HG03442 (cell line): ENCODE results near the gene ADSS1.
"Not testable (repeated sequence)": the region's sequence is repeated elsewhere in the genome, so short reads cannot be mapped to it uniquely, and the experiment has no call there.

Source experiments
- ATAC-seq: cut with Tn5 transposase; IDR thresholded peaks from one replicate; pipeline ENCODE4 v1.9.1; 2021; ENCODE audit warnings: mild to moderate bottlenecking, moderate library complexity; ENCODE audit not compliant: unreplicated experiment

ADSS1 gene

DNA sequence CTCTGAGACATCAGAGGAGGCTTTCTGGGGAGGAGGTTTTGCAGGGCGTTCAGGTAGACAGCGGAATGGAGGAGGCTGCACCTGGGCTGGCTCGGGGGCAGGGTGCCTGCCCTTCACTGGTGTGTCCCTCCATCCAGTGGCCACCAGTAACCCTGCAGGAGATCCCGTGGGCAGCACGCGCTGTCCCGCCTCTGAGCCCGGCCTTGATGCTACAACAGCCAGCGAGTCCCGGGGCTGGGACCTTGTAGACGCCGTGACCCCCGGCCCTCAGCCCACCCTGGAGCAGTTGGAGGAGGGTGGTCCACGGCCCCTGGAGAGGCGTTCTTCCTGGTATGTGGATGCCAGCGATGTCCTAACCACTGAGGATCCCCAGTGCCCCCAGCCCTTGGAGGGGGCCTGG, 10.0 kb upstream of the ADSS1 start:
- no peak for ATAC-seq

DNA sequence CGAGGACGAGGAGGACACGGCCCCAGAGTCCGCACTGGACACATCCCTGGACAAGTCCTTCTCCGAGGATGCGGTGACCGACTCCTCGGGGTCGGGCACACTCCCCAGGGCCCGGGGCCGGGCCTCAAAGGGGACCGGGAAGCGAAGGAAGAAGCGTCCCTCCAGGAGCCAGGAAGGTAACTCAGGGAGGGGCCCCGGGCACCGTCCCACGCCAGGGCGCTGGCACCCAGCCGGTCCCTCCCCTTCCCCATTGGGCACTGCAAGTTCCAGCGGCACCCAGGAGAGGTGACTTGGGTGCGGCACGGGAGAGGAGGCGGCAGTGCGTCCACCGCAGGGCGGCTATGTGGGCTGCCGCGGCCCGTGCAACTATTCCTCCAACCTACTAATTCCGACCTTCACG, 9.3 kb upstream of the ADSS1 start:
- no peak for ATAC-seq

DNA sequence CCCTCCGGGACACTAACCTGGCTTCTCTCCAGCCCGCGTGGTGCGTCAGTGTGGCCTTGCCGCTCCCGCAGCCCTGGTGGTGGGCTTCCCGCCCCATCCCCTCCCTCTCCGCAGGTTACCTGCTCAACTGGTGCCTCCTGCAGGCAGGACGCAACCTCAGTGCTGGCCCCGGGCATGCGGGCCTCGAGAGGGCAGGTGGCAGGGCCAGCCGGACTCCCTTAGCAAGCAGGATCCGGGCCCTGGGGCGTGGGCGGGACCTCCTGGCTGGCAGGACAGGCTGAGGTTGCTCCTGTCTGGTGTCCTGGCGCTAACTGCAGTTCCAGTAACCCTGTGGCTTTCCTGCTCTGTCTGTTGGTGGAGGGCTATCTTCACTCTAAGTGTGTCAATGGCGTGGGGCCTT, 8.6 kb upstream of the ADSS1 start:
- ATAC-seq: no peak

DNA sequence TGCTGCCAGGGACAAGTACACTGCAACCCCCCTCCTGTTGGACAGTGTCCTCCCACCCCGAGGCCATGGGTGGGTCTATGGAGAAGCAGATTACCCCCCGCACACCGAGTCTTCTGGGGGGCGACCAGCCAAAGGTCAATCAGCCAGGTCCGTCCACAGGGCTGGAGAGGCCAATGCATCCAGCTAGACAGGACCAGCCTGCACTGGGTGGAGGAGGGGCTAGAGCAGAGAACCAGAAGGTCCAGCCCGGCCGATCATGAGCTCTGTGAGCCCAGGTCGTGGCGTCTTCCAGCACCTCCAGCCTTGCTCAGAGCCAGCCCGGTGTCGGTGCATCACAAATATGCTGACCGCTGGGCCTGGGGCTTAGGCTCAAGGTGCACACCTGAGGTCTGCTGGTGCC, 8.2 kb upstream of the ADSS1 start:
- ATAC-seq: no peak

DNA sequence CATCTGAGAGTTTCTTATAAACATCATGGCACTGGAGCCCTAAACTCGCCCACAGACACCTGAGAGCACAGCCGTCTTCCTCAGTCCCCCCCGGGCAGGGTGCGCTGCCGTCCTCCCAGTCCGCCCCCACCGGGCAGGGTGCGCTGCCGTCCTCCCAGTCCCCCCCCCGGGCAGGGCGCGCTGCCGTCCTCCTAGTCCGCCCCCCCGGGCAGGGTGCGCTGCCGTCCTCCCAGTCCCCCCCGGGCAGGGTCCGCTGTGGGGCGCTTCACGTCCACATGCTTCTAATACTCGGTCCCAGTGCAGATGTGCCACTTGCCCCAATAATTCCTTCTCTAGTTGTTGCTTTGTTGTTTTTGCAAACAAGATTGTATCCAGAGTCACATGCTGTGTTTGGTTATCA, 6.9 kb upstream of the ADSS1 start:
- no peak for ATAC-seq

DNA sequence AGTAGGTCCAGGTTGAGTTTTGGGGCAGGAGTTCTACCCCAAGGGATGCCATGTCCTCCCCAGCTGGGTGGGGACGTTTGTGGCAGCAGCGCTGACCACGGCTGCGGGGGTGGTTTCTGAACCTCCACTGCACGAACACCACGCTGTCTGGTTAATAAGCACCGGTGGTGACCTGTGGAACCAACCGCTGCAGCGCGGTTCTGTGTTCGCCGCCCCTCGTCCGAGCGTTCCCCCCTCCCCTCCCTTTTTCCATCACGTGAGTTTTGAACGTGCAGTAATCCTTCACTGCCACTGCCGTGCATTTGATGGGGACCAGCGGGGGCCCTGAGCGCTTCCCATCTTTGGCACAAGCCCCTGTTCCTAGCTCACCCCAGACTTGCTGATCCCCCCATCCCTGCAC, 6.4 kb upstream of the ADSS1 start:
- no peak for ATAC-seq

DNA sequence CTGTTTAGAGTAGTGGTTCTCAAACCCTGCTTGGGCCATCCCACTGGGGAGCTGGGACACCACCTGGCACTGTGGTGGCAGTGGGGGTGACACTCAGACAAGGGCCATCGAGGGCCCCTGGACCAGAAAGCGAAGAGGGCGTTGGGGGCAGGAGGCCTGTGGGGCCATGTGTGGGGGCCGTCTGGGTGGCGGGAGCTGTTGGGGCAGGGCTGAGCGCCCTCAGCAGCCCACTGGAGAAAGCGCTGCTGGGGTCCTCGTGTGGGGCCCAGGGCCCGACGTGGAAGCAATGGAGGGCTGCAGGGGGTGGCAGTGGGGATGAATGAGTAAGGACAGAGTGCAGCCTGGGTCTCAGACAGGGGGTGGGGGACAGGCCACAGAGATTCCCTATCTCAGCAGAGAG, 5.9 kb upstream of the ADSS1 start:
- no peak for ATAC-seq

DNA sequence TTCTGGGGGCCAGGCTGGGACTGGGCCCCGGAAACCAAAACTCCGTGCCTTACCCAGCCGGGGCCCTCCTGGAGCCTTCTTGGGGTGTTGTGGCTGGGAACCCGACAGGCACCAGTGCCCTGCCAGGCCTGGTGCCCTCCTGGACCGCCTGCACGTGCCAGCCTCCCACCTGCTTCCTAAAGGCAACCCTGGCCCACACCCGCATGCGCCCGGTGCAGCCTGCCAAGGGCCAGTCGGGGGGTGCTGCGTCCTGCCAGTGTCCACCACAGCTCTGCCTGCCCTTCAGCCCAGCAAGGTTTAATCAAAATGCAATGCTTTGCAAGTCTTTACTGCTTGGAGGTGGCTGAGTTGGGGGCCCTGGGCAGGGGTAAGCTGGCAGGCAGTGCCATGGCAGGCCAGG, 5.2 kb upstream of the ADSS1 start:
- no peak for ATAC-seq

DNA sequence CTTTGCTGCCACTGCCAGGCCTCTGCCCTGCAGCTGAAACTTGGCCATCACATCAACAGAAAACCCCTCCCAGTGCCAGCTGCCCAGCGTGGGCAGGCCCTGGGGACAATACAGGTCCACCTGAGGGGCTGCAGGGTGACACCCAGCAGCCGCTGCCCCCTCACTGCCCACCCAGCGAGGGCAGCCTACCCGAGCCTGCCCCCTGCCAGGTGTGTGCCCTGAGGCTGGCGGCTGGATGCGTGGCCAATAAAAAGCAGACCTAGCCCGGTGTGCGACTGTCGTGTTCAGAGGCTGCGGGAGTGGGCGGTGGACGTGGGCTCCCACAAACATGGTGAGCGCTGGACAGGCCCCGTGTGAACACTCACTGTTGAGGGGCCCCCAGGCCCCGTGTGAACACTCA, 4.7 kb upstream of the ADSS1 start:
- no peak for ATAC-seq

DNA sequence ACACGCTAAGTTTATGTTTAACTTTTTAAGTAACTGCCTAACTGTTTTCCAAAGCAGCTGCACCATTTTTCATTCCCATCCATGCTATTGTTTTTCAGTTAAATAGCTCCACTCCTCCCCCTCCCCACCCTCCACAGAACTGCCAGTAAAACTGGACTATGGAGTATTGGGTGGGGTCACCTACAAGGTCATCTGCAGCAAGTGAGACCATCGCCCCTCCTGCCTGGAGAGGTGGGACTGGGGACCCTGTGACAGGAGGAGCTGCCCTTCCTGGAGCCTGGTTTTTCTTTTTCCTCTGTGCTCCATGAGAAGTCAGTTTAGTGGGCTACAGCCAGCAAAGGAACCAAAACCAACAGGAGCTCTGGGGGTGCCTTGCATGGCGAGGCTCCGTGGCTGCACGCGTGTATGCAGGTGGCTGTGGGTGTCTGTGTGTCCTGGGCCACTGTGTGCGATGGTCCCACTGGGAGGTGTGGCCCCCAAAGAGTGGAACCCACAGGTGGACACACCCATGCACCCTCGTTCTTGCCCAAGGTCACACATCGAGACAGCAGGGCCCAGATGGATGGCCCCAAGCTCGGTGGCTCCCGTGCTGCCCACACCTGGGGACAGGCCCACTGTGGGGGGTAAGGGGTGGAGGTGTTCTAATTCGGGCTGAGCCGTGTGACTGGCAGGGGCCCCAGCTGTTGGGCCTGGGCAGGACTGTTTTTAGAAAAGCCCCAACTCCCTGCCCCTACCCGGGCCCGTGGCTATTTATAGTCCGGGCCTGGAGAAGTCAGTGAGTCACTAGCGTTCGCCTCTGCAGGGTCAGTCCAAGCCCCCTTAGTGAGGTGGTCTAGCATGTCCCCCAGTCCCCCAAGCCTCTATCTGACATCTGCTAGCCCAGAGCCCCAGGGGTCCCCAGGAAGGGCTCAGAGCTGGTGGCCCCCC, 2.3 kb upstream of the ADSS1 start:
- no peak for ATAC-seq

DNA sequence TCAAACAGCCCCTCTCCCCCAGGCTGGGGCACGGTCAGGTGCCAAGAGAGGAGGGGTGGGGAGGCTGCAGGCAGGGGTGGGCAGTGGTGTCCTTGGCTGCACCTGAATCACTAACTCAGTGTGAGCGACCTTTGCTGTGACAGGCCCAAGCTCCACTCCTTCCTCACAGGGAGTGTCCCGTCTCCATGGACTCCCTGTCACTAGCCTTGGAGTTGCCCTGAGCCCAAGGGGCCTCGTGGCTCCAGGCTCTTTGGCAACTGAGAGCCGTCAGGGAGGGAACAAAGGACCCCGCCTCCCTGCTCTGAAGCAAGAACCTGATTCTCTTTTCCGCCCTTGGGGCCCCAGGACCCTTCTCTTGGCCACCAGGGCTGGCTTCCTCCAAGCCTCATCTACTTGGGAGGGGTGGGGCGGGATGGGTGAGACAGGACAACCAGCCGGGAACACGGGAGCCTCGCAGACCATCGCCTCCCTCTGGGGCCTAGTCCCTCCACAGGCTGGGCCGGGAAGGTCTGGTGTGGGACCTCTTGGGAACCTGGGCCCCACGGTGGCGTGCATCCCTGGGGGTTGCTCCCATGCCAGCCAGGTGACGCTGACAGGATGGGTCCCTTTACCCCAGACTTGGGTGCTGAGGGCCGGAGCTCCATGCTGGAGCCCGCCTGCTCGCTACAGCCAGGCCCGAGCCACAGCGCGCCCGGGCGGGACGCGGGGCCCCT, 935 bp upstream of the ADSS1 start:
- no peak for ATAC-seq

DNA sequence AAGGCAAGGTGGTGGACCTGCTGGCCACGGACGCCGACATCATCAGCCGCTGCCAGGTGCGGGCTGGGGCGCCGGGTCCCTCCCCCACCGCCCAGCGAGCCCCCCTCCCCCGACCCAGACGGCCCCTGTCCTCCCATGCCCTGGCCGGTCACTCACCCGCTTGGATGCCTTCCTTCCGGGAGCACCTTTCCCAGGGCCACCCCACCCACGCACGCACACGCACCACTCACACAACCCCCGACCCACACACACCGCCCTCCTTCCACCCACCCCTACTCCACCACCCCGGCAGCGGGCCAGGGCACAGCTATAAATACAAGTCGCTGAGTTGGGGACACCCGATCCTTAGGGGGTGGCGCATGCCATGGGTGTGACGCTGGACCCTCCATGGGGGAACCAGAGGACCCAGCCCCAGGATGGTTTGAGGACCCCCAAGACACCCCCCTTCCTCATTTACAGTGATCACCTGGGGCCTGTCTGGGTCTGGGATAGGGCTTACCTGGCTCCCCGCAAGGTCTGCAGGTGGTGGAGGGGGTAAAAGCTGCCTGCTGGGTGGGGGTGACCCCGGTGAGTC, 465 bp downstream of the ADSS1 start:
- no peak for ATAC-seq

DNA sequence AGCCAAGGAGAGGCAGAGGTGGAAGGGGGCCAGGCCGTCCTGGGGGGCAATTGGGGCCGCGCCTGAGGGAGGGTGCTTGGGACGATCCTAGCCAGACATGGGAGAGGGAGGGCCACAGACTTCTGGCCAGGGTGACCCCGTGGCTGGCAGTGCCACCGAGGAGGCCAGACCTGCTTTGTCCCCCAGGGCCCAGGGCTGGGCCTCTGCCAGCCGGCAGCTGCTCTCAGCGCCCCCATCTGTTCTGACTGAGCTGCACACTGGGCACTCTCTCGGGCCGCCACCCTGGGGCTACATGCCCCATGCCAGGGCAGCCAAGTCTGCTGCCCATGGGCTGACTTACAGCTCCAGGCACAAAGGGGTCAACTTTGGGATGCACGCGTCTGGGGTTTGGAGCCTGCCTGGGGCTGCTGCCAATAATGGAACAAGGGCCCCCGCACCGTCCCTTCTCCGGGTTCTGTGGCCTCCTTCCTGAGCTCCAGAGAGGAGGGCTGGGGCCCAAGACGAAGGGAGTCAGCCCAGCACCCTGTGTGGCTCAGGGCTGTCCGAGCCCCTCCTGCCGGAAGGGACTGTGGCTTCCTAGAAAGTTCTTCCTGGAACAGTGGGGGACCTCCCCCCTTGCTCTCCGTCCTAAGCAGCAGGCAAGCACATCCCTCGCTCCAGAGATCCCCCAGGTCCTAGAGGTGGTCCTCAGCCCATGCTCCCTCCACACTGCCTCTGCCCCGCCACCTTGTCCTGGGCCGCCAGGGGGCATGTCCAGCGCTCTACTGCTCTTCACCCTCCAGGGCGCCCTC, 1.1 kb downstream of the ADSS1 start:
- ATAC-seq: no peak

DNA sequence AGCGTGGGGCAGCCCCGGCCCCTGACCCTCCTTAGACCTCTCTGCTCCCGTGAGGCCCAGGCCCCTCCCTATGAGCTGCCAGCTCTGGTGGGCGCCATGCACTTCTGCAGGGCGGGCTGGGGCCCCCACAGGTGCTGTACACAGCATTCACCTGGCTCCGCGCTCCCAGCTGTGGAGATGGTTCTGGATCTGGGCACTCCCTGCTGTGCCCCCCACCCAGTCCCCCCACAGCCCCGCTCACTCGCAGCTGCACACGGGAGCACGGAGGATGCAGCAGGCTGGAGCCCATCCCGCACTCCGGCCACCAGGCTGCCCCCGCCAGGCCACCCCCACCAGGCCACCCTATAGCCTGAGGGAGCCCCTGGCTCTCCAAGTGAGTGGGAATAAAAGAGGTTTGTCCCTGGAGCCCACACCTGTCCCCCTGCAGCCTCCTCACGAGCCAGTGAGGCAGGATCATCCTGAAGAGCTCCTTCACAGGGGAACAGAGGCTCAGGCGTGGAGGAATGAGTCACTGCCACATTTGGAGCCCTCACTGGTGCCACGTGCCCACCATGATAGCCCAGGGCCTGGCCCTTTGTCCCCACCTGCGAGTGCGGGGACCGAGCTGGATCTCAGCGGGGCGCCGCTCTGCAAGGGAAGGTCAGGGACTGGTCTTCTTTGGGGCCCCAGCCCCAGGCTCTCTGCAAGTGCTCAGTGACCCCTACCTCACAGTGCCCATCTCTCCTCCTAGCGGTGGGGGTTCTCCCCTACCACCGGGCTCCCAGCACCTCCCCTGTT, 1.9 kb downstream of the ADSS1 start:
- no peak for ATAC-seq

DNA sequence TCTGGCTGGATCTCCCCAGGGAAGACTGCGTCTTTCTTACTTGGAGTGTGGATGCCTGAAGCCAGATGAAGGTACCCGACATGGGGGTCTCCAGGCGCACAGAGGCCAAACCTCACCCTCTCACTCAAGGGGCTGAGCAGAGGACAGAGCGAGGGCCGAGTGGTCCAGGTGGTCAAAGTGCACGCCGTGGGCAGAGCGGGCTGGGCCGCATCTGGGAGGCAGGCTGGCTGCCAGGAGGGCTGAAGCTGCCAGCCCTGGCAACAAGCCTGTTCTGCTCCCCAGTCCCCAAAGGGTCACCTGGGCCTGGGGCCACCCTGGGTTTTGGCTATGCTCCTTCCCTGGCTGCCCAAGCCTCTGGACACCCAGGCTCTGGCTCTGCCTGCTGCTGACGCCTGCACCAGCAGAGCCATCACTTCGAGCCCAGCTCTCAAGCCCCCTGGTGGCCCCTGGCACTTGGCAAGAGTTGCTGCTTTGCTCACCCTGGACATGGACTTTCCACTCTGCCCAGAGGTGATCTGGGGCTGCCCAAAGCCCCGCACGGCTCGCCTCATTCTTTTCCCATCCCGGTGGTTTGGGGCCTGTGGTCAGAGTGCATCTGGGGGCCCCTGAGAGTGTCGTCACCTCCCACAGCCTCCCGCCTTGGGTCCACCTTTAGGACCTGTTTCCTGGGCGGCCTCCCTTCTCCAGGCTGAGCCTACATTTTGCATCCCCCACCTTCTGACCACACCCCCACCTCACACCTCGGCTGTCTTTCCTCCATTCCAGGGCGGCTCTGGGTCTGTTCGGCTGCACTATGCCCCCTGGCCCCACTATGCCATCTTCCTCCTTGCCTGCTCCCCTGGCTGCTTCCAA, 2.8 kb downstream of the ADSS1 start:
- ATAC-seq: no peak

DNA sequence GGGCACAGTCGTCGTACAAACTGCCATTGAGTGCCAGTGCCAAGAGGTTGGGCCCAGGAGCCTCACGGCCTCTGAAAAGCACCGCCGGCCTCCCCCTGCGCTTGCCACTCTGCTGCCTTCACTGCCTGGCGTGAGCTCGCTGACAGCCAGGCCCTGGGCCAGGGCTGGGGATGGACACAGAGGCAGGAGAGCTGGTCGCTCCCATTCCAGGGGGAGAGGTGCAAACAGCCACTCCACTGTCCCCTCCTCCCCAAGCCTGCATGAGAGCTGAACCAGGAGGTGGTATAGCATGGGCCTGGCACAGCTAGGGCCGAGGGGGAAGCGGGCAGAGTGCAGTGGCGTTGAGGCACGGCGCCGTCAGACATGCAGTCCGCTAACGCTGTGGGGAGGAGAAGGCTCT, 4.6 kb downstream of the ADSS1 start:
- no peak for ATAC-seq

DNA sequence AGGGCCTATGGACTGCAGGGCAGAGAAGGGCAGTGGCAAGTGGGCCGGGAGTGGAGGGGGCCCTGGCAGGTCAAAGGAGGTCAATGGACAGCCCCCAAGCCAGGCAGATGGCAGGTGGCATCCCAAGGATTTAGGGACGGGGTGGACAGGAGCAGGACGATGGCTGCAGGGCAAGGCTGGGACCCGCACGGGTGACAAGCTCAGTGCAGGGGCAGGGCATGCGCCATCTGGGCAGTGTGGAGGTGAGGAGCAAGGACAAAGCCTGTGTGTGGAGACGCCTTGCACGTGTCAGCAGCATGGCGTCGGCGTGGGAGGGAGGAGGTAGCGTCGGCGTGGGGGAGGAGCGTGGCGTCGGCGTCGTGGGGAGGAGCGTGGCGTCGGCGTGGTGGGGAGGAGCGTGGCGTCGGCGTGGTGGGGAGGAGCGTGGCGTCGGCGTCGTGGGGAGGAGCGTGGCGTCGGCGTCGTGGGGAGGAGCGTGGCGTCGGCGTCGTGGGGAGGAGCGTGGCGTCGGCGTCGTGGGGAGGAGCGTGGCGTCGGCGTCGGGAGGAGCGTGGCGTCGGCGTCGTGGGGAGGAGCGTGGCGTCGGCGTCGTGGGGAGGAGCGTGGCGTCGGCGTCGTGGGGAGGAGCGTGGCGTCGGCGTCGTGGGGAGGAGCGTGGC, 5.3 kb downstream of the ADSS1 start:
- ATAC-seq: not testable (repeated sequence)

DNA sequence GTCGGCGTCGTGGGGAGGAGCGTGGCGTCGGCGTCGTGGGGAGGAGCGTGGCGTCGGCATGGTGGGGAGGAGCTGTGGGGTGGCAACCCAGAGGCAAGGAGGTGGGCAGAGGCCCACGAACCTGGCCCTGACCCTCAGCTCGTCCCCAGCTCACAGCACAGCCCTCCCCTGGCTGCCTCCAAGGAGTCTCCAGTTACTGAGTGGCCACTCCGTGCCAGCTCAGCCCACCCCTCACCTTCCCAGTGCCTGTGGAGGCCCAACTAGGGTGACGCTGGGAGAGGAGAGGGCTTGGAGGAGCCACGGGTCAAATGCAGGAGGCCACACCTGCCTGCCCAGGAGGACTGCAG, 5.8 kb downstream of the ADSS1 start:
- ATAC-seq: no peak

DNA sequence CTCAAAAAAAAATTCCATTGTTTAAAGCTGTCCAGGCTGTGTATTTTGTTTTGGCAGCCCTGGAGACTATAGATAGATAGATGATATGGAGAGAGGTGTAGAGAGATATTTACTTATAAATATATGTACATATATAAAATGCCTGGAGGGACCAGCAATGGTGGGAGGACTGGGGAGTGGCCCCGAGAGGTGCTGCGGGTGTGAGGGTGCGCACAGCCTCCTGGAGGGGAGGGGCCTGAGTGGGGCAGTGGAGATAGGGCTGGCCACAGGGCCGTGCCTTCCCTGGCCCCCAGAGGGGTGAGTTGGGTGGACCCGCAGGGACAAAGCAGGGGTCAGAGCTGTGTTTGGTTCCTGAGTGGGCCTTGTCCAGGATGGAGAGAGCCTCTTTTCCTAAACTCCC, 6.5 kb downstream of the ADSS1 start:
- ATAC-seq: no peak
